Cerebellar cortex (tissue), 1 donor: Measurements from ENCODE around the gene MYO1B.
"Not testable (repeated sequence)": the region's sequence is repeated elsewhere in the genome, so short reads cannot be mapped to it uniquely, and the experiment has no call there.

ENCODE experiments used
- DNase-seq: peaks from one replicate; pipeline ENCODE4 v3.0.0-alpha.2; 2015; ENCODE audit warnings: low spot score

Gene MYO1B

DNA sequence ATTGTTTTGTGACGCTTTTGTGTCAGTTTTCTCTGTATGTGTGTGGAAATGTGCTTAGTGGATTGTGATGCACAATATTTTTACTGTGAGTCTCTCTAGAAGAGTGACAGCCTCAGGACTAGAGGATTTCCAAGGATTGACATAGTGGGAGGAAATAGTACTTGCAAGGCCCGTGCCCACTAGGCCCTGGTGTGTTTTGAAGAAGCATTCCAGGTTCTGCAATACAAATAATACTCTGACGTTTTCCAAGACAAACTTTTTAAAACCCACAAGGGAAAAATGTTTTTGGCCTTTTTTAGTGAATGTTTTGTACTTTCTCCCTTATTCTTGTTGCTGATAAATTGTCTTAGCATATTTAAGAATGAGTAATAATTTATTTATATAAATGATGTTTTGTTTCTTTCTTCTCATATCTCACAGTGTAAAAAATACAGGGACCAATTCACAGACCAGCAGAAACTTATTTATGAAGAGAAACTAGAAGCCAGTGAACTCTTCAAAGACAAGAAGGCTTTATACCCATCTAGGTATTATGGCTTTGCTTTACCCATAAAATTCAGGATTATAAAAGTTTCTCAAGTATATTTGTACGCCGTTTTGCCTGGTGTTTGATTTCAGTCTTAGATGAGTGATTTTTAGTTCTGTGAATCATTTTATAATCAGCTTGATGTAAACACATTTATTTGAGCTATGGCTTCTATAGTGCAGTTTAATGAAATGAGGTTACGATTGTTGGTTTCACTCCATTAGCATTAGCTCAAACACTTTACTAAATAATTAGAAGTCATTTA is 165.6 kb downstream of the MYO1B start:
- DNase-seq, result no peak

DNA sequence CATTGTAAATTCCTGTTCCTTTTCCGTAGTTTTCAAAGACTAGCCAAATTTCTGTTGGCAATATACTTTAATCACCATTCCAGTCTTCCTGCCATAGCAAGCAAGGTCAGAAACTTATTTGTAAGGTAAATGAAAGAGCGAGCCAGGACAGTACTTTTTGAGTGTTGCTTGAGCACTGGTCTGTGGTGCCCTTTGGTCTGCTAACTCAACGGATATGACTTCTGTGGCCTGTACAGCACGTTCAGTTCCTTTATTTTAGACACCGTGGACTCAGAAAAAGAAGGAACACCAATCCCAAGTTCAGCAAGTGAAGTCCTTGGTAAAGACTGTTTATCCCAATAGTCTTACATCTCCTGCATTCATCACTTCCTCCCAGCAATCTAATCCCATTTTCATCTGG is 166.3 kb downstream of the MYO1B start:
- no peak for DNase-seq

DNA sequence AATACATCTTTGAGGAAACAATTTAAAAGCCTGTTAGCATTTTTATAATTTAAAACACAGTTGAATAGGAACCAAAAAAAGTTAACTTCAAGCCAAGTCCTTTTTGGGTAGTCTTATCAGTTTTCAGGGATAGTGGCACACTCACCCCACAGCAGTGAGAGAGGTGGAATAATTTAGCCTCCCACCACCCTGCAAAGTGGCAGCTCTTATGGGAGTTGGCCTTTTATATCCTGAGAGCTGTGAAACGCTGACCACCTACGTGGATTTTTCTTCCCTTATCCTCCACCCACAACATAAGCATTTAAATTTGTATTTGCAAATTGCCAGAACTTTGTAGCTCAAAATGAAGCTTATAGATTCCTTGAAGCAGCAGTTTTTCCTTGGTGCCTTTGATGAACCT is 167.1 kb downstream of the MYO1B start:
- no peak for DNase-seq

DNA sequence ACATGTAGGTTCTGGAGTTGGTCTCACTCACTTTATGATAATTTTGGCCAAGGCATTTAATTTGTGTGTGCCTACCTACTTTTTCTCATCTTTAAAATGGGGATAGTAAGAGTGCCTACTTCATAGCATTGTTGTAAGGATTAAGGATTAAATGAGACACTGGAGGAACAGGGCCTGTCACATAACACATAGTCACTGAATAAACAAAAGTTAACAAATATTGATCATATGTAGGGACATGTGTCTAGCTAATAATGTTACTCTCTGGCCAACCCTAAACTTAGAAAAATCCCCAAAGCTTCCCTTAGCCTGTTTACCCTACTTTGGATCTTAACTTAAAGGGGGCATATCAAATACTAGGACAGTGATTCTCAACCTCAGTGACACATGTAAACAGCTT is 169.9 kb downstream of the MYO1B start:
- DNase-seq, result no peak

DNA sequence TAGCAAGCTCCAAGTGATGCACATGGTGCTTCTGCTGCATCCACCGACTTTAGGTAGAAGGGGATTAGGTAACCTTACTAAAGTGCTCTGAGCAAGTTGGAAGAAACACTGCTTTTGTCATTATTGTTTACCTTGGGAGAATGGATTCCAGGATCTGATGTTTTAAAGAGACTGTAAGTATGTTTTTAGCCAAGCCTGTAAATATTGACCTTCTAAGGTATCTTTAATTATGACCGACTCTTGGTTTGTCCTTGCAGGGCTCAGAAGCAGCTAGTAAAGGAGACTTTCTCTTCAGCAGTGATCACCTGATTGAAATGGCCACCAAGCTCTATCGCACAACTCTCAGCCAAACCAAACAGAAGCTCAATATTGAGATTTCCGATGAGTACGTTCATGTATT is 170.7 kb downstream of the MYO1B start:
- DNase-seq, result no peak

DNA sequence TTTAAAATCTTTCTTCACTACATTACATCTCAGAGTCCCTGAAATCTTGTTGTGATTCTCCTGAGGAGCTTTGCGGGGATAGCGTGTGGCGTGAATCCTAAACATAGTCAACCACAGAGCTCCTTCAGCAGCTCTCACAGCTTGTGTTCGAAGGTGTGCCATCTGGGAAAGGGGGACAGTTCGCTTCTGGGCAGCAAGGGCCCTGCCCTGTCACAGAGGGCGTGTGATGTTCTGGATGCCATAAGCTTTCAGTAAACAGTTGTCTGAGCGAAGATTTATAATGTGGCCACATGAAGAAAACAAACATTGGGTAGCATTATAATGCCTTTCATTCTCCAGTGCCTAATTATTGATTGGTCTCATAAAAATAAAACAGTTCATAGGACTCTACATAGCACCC is 172.5 kb downstream of the MYO1B start:
- no peak for DNase-seq

DNA sequence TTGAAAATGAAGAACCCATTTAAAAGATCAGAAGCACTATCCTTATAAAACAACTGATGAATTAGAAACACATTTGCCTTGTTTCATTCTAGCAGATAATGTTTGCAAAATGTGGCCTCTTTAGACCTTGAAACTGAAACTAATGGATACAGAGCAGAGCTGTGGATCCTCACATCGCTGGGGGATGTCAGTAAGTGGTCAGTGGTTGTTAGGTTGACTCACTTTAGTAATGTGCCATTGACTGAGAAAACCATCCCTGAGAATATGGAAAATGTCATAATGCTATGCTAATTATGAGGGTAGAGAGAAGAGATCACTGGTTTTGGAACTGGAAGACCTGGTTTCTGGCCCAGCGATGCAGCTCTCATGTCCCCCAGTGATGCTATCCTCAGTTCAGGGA is 176.7 kb downstream of the MYO1B start:
- DNase-seq, result no peak

DNA sequence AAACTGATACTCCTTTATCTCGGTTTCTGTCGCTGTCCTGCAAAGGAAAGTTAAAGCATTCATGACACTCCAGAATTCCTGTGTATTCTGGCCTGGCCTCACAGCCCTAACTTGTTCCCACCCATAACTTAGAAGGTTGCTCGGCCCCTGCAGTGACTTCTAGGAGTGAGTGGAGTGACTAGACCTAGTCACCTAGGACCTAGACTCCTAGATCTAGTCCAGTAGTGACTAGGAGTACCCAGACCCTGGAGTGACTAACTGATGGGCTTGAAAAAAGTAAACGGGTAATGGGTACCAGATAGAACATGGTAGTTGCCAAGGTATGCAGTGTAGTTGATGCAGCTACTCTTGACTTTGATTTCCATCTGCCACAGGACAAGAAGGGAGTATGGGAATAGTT is 181.8 kb downstream of the MYO1B start:
- no peak for DNase-seq

DNA sequence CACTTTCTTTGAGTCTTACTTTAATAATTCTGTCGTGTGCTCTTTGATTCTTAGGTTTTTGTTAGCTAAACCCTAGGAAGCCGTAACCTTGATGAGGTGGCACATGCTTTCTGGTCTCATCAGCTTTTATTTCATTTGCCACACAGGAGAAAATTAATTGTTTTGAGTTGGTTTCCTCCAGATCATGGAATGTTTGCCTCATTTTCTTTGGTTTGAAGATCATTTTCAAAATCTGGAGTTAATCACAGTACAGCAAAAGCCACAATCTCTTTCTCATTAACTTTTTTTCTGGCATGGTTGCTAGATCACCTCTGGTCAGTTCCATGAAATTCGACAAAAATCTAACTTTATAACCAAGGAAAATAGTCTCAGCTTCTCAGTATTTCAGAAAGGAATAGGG is 182.9 kb downstream of the MYO1B start:
- no peak for DNase-seq

DNA sequence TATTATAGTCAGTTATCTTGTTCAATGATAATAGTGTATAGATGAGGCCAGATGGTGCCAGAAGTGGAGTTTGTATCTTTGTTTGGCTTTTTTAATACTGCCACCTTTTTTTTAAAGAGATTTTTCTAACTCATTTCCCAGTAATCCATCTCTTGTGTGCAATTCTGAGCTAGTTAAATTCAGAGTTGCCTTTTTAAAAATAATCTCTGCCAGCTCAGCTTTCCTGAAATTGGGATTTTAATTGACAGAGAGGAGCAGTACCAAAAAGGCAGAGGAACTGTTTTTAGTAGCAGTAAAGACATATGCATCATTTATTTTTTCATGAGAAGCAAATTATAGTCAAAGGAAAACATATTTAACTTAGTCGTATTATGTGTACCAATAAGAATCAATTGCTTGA is 185.3 kb downstream of the MYO1B start:
- no peak for DNase-seq

DNA sequence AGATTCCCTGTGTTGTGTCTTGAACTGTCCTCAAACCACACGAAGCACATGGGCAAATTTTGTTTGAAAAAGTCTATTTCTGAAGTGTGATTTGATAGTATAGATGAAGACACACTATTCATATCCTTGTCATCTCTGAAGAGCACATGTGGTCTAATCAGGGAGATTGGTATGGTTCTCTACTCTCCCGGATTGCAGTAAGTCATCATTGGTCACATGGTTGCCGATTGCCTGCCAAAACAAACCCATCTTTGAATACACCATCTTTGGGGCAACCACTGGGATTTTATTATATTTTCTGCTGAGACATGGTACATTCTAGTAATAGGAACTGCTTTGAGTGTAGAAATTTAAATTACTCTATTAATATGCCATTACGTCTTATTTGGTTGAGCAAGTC is 186.9 kb downstream of the MYO1B start:
- no peak for DNase-seq

DNA sequence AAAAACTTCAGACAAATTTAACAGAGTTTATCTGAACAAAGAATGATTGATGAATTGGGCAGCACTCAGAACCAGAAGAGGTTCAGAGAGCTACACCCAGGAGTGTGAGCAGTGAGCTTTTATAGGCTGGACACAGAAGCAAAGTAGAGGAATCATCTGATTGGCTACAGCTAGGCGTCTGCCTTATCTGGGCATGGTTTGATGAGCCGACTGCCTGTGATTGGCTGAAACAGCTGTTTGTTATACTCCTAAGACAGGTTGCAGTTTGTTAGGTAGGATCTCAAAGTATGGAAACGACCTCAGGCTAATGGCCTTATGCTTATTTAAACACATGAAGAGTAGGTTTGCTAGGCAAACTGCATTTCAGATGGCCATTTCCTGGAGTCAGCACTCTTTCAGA is 188.9 kb downstream of the MYO1B start:
- no peak for DNase-seq

DNA sequence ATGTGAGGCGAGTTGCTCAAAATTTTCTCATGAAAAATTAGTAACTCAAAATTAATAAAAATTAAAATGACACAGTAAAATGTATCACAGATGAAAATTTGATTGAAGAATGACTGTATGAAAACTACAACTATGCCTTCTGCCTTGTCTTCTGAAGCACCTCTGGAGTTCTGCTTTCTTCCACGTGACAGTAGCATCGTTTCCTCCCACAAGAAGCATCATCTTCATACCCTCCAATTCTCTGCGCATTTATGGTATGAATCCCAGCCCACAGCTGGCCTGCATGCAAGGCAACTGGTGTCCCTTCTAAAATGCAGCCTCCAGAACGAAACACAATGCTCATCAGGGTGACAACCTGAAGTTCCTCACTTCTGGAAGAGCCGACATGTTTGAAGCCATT is 189.9 kb downstream of the MYO1B start:
- DNase-seq, result no peak

DNA sequence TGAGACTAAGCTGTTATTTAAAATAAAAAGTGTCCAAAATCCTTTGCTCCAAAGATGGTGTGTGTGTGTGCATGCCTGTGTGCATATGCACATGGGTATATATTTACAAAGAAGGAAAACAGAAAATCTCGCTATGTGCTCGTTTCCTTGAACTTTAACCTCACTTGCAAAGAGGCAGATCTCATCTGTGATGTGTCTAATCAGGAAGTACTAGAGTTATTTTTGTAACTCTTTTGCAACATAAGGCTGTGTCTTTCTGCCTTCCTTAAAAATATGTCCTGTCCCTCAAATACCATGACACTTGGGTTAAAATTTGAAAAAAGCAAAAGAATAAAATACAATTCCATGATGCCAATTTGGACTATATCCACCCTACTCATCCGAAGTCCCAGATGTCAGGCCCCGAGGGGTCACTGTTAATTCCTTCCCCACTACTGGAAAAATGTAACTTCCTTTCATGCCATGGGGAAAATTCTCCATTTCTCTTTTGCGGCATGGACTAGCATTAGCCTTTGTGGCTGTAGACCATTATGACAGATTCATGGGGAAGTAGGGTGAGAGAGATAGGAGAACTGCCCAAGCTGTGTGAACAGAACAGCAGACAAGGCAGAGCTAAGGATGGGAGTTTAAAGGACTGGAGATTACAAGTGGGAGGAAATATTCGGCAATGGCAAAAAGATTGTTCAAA is 191.3 kb downstream of the MYO1B start:
- no peak for DNase-seq

DNA sequence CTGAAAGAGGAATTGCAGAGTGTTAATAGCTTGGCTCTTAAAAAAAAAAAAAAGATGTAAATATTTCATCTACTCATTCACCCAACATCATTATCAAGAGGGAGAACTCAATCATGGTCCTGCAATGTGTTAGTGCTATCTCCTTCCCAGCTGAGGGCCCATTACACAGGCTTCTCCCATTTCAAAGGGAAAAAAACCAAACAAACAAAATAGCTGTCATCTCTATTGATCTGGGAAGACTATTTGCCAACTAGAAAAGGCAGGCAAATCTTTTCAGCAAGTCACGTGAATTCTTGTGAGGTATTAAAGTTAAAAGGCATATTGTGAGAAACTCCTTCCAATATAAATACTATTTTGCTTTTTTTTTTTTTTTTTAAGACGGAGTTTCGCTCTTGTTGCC is 194.3 kb downstream of the MYO1B start:
- DNase-seq, result no peak

DNA sequence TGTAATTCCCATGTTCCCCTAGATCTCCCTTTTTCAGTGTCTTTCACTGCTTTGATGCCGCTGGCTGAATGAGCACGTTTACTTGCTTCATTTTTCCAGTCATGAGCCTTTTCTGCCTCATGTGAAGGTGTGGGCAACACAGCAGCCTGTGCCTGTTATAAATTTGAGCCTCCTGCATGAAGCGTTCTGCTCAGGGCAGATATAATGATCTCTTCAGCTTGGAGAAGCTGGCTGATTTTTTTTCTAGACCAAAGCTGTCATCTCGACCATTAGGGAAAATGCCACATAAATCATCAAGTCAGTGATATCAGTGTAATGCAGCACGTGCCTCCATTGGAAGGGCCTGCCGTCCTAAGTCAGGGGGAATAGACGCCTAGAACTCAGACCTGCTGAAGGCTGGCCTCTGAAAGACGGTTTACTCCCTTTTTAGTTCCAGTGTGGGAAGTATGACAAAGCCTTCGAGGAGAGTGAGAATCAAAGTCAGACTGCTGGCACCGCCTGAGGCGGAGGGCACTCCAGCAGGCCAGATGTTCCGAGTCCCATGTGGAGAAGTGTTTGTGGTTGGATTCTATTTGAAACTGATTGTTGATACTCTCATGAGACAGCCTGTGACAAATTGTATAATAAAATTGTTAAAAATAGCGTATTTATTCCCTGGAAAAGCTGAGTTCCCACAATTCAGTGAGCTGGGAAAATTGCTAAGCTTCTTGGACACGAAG is 196.5 kb downstream of the MYO1B start:
- DNase-seq, result no peak

DNA sequence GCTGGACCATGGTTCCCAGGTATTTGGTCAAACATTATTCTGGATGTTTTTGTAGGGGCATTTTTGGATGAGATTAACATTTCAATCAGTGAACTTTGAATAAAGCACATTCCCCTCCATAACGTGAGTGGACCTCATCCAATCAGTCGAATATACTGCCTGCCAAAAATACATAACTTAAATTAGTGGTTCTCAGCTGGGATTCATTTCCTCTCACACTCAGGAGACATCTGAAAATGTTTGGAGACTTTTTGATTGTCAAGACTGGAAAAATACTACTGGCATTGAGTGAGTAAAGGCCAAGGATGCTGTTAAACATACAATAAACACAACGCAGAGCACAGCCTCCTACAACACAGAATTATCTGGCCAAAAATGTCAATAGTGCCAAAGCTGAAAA is 198.2 kb downstream of the MYO1B start:
- no peak for DNase-seq

DNA sequence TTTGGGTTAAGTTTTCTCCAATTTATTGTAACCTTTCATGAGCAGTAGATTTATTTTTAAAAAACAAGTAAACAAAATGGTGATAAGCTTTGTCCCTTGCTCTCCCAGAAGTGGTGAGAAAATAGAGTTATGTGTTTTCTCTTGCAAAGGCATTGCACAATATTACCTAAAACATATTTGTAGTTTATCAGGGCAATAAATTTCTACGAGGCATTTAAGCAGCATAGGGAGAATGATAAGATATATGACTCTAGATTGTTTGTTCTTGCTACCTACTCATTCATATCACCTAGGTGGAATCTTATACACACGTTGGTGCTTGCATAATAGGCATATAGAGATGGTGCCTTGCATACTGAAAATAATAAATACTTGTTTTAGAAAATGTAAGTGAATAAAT is 201.7 kb downstream of the MYO1B start:
- DNase-seq, result no peak

DNA sequence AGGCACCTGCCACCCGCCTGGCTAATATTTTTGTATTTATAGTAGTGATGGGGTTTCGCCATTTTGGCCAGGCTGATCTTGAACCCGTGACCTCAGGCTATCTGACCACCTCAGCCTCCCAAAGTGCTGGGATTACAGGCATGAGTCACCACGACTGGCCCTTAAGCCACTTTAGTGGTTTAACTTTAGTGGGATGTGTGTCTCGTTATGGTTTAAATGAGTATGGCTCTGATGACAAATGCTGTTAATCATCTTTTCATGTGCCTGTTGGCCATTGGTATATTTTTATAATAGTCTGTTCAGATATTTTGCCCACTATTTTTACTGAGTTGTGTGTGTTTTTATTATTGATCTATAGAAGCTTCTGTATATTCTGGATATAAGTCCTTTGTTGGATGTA is 205.9 kb downstream of the MYO1B start:
- no peak for DNase-seq

DNA sequence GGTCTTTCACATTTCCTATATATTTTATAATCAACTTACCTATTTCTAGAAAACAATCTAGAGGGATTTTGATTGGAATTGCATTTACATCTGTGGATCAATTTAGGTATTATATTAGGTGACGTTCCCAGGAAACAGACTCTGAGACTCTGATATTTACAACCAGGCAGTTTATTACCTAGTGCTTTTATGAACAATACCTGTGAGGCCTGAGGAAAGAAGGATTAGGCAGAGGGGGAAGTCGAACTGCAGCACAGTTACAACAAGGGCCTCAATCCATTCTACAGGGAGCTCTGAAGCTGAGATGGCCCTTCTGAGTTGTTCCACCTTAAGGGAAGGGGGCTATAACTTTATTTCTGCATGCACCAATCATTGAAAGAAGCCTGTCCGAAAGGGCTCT is 206.9 kb downstream of the MYO1B start:
- no peak for DNase-seq

DNA sequence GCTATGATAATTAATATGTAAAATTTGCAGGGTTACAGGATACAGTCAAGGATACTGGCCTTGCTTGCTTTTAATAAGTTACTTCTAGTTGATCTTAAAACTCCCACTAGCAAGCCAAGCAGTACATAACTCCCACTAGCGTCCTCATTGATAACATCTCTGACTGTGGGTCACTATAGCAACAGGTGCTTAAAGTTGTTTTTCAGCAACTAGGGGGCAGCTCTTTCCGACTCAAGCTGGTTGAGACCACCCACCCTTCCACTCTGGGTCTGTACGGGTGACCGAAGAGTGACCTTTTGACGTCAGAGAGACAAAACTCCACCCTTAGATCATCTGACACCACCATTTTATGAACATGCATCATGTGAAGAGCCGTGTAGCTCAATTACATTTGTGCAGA is 208.6 kb downstream of the MYO1B start:
- DNase-seq, result no peak

DNA sequence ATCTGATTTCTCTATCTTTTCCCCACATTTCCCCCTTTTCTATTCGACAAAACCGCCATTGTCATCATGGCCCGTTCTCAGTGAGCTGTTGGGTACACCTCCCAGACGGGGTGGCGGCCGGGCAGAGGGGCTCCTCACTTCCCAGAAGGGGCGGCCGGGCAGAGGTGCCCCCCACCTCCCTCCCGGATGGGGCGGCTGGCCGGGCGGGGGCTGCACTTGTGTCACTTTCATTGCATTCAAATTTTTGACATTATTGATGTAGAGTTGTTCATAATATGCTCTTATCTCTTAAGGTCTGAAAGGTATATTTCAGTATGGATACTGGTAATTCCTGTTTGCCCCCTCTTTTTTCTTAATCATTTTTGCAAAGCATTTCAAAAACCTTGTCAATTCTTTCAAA is 211.3 kb downstream of the MYO1B start:
- DNase-seq, result not testable (repeated sequence)

DNA sequence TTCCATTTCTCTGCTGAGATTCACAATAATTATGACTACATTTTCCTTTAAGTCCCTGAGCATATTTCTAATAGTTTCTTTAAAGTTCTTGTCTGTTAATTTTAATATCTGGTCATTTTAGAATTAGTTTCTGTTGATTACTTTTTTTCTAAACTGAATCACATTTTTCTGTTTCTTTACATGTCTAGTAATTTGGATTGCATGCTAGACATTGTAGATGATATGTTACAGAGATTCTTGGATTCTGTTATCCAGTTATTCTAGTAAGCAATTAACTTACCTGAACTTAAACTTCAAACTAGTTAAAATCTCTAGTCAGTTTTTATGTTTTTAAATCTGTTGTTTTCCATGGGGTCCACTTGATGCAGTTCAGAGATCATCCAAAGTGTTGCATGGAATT is 214.0 kb downstream of the MYO1B start:
- no peak for DNase-seq
